Measurements from ENCODE around the gene NR2F1-AS1. TPM values are rescaled to one million over a fixed set of nuclear protein-coding genes. Genes with fewer than 3 reads are reported as not detected.

NR2F1-AS1 gene
- total and polyA plus RNA-seq, 2 experiments from 2014 or later, result 0.59 to 4.5 TPM

- TF ChIP-seq ZNF462 (CRISPR knock-in tag; IDR thresholded peaks at IDR 0.05), result no peak
Observed at GRCh38 chr5:93384995-93385394, 196.0 kb downstream of the NR2F1-AS1 start (continued).

GRCh38 chr5:93384026-93384425 lies 197.0 kb downstream of the NR2F1-AS1 start:
- H3K4me1 ChIP-seq (ENCODE audit: insufficient read depth), result 0 out of 2 replicates have a peak, but pooled peaks cover 3% of the 10 kb centered on the region
- no peaks in the 10 kb centered on the region for H3K36me3 ChIP-seq (ENCODE audit: insufficient read depth)
- no peak overlapping the region for H3K27ac ChIP-seq (ENCODE audit: low read depth)
- H3K4me3 Mint-ChIP-seq, result no peak overlapping the region
- no peaks in the 10 kb centered on the region for H4K20me1 ChIP-seq (replicated peaks; ENCODE audit: insufficient read depth)
- ATAC-seq (no peak), DNase-seq (ENCODE audit: low spot score) (no peak)
- no peaks in the 10 kb centered on the region for H3K9me3 Mint-ChIP-seq
- no peaks in the 10 kb centered on the region for H3F3A ChIP-seq (replicated peaks; ENCODE audit: low read depth)
- H3K9me2 ChIP-seq (ENCODE audit: insufficient read depth), result no peaks in the 10 kb centered on the region
- no peak overlapping the region for H3K4me2 ChIP-seq
- no peaks in the 10 kb centered on the region for H3K27me3 Mint-ChIP-seq (ENCODE audit: insufficient read depth, low read depth, poor library complexity)
- no peak overlapping the region for H2AFZ ChIP-seq
- H3K36me3 Mint-ChIP-seq (ENCODE audit: low read depth), result no peaks in the 10 kb centered on the region
- H3K79me2 ChIP-seq (replicated peaks; ENCODE audit: insufficient read depth), result no peaks in the 10 kb centered on the region
- peaks cover 13% of the 10 kb centered on the region for H3K4me1 Mint-ChIP-seq
- H3K27ac Mint-ChIP-seq, result no peak overlapping the region
- no peak overlapping the region for H3K4me3 ChIP-seq
- H3K27me3 ChIP-seq (ENCODE audit: insufficient read depth), result no peaks in the 10 kb centered on the region
- TF ChIP-seq STAT1 (IDR thresholded peaks at IDR 0.05; ENCODE audit: unreplicated experiment), result no peak
- TF ChIP-seq ZNF331 (CRISPR knock-in tag; IDR thresholded peaks at IDR 0.05; ENCODE audit: low read depth), result no peak
- TF ChIP-seq, protein P1, sequence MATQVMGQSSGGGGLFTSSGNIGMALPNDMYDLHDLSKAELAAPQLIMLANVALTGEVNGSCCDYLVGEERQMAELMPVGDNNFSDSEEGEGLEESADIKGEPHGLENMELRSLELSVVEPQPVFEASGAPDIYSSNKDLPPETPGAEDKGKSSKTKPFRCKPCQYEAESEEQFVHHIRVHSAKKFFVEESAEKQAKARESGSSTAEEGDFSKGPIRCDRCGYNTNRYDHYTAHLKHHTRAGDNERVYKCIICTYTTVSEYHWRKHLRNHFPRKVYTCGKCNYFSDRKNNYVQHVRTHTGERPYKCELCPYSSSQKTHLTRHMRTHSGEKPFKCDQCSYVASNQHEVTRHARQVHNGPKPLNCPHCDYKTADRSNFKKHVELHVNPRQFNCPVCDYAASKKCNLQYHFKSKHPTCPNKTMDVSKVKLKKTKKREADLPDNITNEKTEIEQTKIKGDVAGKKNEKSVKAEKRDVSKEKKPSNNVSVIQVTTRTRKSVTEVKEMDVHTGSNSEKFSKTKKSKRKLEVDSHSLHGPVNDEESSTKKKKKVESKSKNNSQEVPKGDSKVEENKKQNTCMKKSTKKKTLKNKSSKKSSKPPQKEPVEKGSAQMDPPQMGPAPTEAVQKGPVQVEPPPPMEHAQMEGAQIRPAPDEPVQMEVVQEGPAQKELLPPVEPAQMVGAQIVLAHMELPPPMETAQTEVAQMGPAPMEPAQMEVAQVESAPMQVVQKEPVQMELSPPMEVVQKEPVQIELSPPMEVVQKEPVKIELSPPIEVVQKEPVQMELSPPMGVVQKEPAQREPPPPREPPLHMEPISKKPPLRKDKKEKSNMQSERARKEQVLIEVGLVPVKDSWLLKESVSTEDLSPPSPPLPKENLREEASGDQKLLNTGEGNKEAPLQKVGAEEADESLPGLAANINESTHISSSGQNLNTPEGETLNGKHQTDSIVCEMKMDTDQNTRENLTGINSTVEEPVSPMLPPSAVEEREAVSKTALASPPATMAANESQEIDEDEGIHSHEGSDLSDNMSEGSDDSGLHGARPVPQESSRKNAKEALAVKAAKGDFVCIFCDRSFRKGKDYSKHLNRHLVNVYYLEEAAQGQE (IDR thresholded peaks at IDR 0.05; ENCODE audit: unreplicated experiment), result no peak
- TF ChIP-seq, protein P2, sequence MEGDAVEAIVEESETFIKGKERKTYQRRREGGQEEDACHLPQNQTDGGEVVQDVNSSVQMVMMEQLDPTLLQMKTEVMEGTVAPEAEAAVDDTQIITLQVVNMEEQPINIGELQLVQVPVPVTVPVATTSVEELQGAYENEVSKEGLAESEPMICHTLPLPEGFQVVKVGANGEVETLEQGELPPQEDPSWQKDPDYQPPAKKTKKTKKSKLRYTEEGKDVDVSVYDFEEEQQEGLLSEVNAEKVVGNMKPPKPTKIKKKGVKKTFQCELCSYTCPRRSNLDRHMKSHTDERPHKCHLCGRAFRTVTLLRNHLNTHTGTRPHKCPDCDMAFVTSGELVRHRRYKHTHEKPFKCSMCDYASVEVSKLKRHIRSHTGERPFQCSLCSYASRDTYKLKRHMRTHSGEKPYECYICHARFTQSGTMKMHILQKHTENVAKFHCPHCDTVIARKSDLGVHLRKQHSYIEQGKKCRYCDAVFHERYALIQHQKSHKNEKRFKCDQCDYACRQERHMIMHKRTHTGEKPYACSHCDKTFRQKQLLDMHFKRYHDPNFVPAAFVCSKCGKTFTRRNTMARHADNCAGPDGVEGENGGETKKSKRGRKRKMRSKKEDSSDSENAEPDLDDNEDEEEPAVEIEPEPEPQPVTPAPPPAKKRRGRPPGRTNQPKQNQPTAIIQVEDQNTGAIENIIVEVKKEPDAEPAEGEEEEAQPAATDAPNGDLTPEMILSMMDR (conservative IDR thresholded peaks at IDR 0.05; ENCODE audit: low read depth in 2 of 2), result no peak
